HUES48 (cell line): Measurements from ENCODE around the gene EFNB2.

Source experiments
- H3K27ac ChIP-seq: one replicate; pipeline ENCODE4 v1.7.0; 2013; ENCODE audit warnings: low read depth, low read length, inconsistent platforms
- H3K27me3 ChIP-seq: 2 replicates; pipeline ENCODE4 v1.6.1; 2013; ENCODE audit warnings: mild to moderate bottlenecking, low read length; ENCODE audit not compliant: control insufficient read depth, insufficient read depth
- H3K36me3 ChIP-seq: 2 replicates; pipeline ENCODE4 v1.6.1; 2013; ENCODE audit warnings: low read length; ENCODE audit not compliant: control insufficient read depth, insufficient read depth
- H3K4me1 ChIP-seq: 2 replicates; pipeline ENCODE4 v1.6.1; 2013; ENCODE audit warnings: mild to moderate bottlenecking, low read length; ENCODE audit not compliant: control insufficient read depth, insufficient read depth
- H3K4me3 ChIP-seq: 2 replicates; pipeline ENCODE4 v1.5.1; 2013; ENCODE audit warnings: mild to moderate bottlenecking, low read depth, low read length
- H3K9ac ChIP-seq: 2 replicates; pipeline ENCODE4 v1.6.1; 2013; ENCODE audit warnings: mild to moderate bottlenecking, low read depth, low read length, moderate library complexity
- H3K9me3 ChIP-seq: 2 replicates; pipeline ENCODE4 v1.6.1; 2013; ENCODE audit warnings: low read length; ENCODE audit not compliant: control insufficient read depth, insufficient read depth

EFNB2 gene

DNA sequence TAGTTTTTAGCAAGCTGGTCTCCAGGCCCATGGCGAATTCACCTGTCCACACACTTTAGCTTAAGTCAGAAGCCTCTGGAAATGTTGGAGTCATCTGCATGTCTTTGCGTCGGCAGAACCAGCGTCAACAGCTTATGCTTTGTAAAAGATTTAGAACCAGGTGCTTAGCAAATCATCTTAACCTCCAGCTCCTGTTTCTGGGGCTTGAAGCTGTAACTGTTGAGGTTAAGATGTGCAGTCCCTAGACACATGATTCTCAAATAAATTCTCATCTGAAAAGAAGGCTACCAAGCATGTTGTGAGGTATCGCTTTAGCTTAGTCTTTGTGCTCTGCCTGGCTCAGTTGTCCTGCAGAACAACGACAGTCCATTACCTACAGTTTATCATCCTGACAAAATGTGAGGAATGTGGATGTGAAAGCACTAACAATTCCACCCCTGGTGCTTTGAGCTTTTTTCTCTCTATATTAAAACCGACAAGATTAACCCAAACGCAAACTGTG, 4.4 kb downstream of the EFNB2 start:
- Histone ChIP-seq H3K4me1 (peaks cover 74% of the 10 kb centered on the region), H3K36me3 (no peaks in the 10 kb centered on the region), H3K9ac (no peak overlapping the region)

DNA sequence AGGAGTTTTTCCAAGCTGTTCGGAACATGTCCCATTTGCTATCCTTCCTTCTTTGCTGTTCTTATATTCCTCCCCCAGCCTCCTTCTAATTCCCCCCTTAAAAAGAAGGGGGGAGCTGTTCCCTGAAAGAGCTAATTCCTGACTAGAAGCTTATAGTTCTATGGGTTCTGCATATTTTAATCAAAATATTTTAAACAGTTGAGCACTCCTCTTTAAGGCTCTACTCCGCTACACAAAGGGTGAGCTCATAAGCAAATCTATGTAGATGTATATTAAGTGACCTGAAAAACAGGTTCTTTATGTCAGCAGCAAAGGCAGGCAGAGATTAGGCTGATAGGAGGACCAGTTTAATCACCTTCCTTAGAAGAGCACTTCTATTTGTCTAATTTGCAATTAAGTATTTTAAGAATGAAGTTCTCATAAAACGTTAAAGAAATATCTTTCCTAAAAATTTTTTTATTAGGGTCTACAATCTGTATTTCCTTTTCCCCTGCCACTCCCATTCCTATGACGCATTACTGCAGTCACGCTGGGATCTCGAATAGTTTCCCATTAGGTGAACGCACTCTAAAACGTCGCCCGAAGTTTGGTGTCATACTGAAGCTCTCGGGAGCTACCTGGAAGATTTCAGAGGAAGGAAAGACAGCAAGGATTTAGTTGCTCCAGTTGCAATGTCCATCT, 5.2 kb downstream of the EFNB2 start:
- Histone ChIP-seq H3K36me3 (no peaks in the 10 kb centered on the region), H3K9me3 (no peaks in the 10 kb centered on the region), H3K27ac (peak overlapping the region; percentile 70), H3K4me1 (peaks cover 81% of the 10 kb centered on the region), H3K4me3 (peak overlapping the region; percentile 39; the same call in 1 of the 2 replicates), H3K27me3 (peaks cover 59% of the 10 kb centered on the region), H3K9ac (no peak overlapping the region)

More for the DNA sequence above, 4.4 kb downstream of the EFNB2 start:
- Histone ChIP-seq H3K27ac (peak overlapping the region; percentile 66), H3K9me3 (no peaks in the 10 kb centered on the region), H3K27me3 (peaks cover 55% of the 10 kb centered on the region), H3K4me3 (peak overlapping the region; percentile 39; the same call in 1 of the 2 replicates)

DNA sequence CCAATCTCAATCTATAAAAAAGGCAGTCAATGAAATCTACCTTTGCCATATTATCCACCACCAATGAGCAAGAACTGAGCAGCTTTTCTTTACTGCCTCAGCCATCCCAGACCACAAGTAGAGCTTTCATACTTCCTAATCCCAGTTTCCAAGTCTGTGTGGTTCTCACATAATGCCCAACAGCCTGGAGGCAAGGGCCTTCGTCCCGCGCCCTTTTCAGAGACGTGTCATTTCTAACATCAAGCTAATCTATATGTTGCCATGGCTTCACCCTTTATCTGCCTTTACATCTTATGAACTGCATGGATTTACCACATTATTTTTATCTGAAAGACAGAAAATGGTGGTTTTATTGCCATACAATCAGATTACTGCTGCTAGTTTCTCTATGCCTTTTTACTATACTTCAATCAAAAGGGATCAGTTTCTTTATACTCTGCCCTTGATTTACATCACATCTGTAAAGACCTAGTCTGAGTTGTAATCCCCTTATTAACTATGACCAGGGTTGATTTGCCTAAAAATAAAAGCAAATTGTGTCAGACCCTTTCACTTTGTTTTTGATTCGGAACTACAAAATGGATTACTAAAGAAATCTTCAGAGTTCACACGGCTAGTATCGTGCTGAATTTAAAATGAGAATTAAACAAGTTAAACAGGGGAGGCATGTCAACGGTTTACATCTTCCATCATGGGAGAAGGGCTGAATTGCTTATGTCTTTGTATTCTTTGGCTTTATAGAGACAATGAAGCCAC, 5.9 kb downstream of the EFNB2 start:
- Histone ChIP-seq H3K9ac (no peak overlapping the region), H3K9me3 (no peaks in the 10 kb centered on the region), H3K4me1 (peaks cover 83% of the 10 kb centered on the region), H3K36me3 (no peaks in the 10 kb centered on the region), H3K4me3 (0 out of 2 replicates have a peak overlapping the region, but pooled peaks have one; percentile 39), H3K27ac (peak overlapping the region; percentile 70), H3K27me3 (peaks cover 59% of the 10 kb centered on the region)

DNA sequence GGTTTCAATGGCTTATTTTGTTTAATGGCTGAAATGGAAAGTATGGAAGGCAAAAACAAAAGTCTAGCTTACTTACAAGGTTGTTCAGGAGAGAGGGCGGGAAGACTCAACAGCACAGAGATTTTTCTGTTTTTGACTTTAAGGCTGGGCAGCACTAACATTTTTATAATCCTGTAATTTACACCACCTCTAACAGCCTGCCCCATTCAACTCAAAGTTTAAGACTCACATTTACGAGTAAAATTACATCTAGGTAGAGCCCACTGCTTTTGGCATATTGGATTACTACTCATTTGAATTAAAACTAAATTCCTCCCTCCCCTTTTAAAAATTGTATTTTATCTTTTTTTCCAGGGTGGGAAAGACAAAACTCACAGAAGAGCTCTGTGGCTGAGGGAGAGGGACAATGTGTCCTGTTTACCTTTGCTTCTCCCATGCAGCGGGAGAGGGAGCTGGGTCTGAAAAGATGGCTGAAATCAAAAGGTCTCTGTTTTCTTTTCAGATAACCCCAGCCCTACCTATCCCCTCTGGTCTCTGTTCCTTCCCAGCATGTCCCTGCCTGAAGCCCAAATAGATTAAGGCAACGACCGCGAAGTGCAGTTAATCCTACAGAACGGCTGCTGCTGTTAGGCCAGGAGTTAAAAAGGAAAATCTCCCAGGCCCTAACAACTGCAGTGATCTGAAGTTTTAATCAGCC, 6.6 kb downstream of the EFNB2 start:
- Histone ChIP-seq H3K36me3 (no peaks in the 10 kb centered on the region), H3K4me3 (no peak overlapping the region), H3K9ac (no peak overlapping the region), H3K27me3 (peaks cover 52% of the 10 kb centered on the region), H3K27ac (peak overlapping the region; percentile 70), H3K4me1 (peaks cover 83% of the 10 kb centered on the region), H3K9me3 (no peaks in the 10 kb centered on the region)

DNA sequence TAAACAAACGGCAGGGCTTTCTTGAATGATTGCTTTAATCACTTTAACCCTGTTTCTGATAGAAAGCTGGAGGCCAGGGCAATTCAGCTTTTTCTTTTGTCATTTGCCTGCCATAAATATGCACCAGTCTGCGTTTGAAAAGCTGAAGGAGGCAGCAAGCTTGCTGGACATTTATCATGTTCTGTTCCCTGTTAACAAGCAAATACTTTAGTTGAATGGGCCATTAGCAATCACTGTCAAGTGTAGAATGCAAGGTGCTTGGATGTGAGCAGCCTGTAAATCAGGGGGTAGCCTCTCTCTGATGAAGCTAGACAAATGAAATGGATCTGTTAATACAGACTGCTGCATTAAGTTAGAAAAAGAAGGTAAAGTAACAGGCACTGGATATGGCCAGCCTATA, 7.6 kb downstream of the EFNB2 start:
- H3K27ac ChIP-seq = no peak overlapping the region
- peaks cover 85% of the 10 kb centered on the region for H3K4me1 ChIP-seq
- peaks cover 44% of the 10 kb centered on the region for H3K27me3 ChIP-seq

DNA sequence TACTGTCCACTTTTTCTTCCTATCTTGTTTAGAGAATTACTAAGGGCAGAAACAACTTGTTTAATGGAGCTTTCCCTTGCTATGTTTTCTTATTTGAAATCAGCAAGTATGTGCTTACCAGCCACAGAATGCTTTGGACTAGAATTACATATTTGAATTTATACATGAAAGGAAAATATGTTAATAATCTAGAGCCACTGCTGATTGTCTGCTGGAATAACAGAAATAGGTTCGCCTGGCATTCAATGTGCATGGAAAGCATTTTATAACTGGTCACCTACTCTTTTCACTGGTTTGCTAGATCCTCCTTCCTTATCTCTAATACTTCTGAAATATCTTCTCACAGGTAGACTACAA, 8.0 kb downstream of the EFNB2 start:
- Histone ChIP-seq H3K4me3 (peak overlapping the region; percentile 22; the same call in 1 of the 2 replicates), H3K27ac (no peak overlapping the region)

More for the DNA sequence above, 7.6 kb downstream of the EFNB2 start:
- Histone ChIP-seq H3K9me3 (no peaks in the 10 kb centered on the region), H3K4me3 (peak overlapping the region; percentile 22; the same call in 1 of the 2 replicates), H3K36me3 (no peaks in the 10 kb centered on the region), H3K9ac (no peak overlapping the region)

DNA sequence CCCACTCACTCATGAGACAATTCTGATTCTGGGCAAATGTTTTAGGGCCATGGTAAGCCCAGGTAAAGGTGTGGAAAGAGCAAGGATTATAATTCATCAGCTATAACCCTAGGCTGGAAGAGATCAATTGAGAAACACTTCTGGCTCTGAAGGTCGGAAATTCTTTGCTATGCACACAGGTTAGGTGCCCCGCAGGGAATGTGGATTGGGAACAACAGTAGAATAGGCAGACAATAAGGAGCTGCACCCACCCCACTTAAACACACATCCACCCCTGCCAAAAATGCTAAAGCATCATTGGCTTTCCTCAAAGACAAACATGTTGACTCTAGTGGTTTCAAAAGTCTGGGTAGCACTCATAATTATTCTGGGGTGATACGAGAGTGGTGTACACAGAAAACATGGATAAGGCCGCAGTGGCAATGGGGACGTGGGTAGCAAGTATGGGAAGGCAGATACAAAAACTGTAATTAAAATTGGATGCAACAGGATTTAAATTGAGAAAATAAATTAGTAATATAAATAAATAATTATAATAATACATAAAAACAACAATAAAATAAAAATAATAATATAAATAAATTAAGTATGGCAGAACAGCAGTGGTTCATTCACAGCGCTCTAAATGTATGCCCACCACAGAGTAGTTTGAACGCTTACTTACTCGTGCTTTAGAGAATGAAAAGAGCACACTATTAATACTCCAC, 8.6 kb downstream of the EFNB2 start:
- peaks cover 85% of the 10 kb centered on the region for H3K4me1 ChIP-seq

More for the DNA sequence above, 8.0 kb downstream of the EFNB2 start:
- H3K36me3 ChIP-seq = no peaks in the 10 kb centered on the region
- H3K27me3 ChIP-seq = peaks cover 40% of the 10 kb centered on the region
- H3K9me3 ChIP-seq = no peaks in the 10 kb centered on the region
- H3K9ac ChIP-seq = no peak overlapping the region
- peaks cover 85% of the 10 kb centered on the region for H3K4me1 ChIP-seq

DNA sequence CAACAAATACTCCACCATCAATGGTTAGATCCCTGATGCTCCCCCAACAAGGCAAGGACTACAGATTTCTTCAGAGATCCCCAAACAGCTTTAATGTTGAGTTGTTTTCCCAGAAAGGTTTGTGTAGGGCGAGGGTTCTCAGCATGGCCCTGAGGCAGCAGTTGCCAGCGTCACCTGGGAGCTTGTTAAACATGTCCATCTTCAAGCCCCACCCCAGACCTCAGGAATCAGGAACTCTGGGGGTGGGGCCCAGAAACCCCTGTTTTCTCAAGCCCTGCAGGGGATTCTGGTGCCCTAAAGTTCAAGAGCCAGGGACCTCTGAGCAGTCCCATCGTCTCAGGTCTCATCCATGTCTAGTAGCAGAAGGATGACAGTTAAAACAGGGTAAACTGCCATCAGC, 9.6 kb downstream of the EFNB2 start:
- peaks cover 85% of the 10 kb centered on the region for H3K4me1 ChIP-seq
- H3K36me3 ChIP-seq = no peaks in the 10 kb centered on the region
- H3K27me3 ChIP-seq = peaks cover 25% of the 10 kb centered on the region; the same call in 1 of the 2 replicates
- no peak overlapping the region for H3K4me3 ChIP-seq
- no peak overlapping the region for H3K9ac ChIP-seq
- no peaks in the 10 kb centered on the region for H3K9me3 ChIP-seq
- H3K27ac ChIP-seq = no peak overlapping the region

More for the DNA sequence above, 8.6 kb downstream of the EFNB2 start:
- H3K27me3 ChIP-seq = peaks cover 35% of the 10 kb centered on the region
- H3K27ac ChIP-seq = peak overlapping the region; percentile 2
- H3K36me3 ChIP-seq = no peaks in the 10 kb centered on the region
- no peaks in the 10 kb centered on the region for H3K9me3 ChIP-seq
- H3K4me3 ChIP-seq = no peak overlapping the region
- H3K9ac ChIP-seq = no peak overlapping the region

DNA sequence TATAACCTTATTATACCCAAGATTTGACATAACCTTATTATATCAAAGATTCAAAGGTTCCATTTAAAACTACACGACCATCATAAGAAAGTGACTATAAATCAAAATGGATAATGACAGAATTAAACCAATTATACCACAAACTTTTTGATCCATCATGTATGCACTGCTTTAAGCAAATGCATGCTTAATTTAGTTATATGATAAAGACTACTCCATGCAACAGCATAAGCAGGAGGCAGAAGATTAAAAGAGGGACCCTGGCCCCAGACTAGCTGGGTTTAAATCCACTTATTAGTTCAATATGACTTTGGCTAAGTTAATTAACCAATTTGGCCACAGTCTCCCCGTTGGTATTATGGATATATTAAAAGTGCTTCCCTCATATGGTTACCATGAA, 11.4 kb downstream of the EFNB2 start:
- Histone ChIP-seq H3K27ac (no peak overlapping the region), H3K36me3 (no peaks in the 10 kb centered on the region), H3K4me1 (peaks cover 81% of the 10 kb centered on the region), H3K9ac (no peak overlapping the region), H3K9me3 (no peaks in the 10 kb centered on the region), H3K4me3 (no peak overlapping the region), H3K27me3 (peaks cover 19% of the 10 kb centered on the region; the same call in 1 of the 2 replicates)

DNA sequence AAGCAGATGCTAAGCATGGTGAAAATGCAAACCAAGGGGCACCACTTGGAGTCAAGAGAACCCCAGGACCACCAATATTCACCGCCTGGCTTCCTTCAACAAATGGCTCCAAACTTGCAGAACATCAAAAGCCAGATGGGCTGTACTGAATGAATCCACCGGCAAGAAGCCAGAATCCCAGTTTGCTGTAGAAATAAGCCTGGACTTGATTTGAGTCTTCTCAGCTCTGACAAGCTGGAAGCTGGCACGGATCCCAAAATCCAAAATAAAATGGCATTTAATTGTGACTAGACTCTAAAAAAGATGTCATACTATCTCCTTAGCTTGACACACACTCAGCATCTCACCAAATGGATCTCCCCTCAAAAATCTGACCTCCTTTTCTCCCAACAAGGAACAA, 11.9 kb downstream of the EFNB2 start:
- Histone ChIP-seq H3K9me3 (no peaks in the 10 kb centered on the region), H3K27ac (no peak overlapping the region), H3K27me3 (peaks cover 19% of the 10 kb centered on the region; the same call in 1 of the 2 replicates), H3K36me3 (no peaks in the 10 kb centered on the region), H3K9ac (no peak overlapping the region), H3K4me1 (peaks cover 75% of the 10 kb centered on the region), H3K4me3 (no peak overlapping the region)
